GM21381 (cell line): Measurements from ENCODE around the gene ZKSCAN2.

Experiments used
- ATAC-seq: cut with Tn5 transposase; IDR thresholded peaks from one replicate; pipeline ENCODE4 v1.9.1; 2021; ENCODE audit warnings: mild to moderate bottlenecking, moderate library complexity; ENCODE audit not compliant: unreplicated experiment

The ZKSCAN2 gene

DNA sequence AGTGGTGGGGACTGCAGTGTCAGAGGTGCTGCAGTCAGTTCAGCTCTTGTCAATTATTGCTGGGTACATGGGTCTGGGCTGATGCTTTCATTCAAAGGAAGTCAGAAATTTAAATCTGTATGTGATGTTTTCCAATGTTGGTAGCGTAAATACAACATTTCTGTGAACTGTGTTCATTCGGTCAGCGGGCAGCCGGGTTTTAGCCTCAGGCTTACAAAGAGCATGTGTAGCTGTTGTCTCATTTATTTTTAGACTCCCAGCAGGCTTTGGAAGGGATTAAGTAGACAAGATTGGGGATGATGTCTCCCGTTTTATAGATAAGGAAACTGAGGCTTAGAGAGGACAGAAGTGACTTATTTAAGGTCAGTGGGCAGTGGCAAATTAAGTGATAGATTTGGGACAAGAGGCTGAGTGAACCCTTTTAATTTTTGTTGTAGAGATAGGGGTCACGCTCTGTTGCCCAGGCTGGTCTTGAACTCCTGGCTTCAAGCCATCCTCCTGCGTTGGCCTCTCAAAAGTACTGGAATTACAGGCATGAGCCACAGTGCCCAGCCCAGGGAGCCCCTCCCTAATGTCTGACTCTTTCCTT, 32.8 kb downstream of the ZKSCAN2 start:
- no peak for ATAC-seq

DNA sequence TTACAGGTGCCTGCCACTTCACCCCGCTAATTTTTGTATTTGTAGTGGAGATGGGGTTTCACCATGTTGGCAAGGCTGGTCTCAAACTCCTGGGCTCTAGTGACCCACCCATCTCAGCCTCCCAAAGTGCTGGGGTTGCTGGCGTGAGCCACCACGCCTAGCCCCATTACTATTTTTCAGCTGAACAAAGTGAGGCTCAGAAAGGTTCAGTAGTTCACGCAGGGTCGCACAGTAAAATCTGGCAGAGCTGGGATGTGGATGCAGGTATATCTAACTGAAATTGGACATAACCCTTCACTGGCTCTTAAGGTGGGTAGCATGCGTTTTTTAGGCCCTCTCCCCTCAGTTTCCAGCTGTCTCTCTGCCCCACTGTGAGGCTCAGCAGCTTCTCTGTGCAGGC, 33.7 kb downstream of the ZKSCAN2 start:
- no peak for ATAC-seq

GRCh38 chr16:25222959-25223358, 34.7 kb downstream of the ZKSCAN2 start:
- ATAC-seq: no peak

DNA sequence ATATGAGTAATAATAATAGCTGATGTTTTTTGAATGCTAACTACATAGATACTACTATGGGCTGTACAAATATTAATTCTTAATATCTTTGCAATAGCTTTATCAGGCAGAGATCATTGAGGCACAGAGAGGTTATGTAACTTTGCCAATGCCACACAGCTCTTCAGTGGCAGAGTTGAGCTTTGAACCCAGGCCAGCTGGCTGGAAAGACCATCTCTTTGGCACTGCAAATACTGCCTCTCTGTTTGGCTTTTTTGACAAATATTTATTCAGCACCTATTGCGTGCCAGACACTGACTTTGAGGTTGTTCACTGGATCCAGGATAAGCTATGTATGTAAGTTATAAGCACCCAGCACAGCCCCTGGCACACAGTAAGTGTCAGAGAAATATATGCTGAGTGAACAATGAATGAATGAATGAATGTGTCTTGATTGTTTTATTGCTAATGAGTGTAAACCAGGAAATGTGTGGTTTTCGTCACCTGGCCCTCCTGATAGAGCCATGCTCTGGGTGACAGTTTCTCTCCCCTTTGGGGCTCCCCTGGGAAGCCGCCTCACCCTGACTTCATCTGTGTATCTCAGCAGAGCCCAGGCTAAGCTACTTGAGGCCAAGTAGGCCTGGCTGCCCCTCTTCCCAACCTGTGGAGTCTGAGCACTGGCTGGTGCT, 38.4 kb downstream of the ZKSCAN2 start:
- no peak for ATAC-seq

- no peak for ATAC-seq
These were observed 39.7 kb downstream of the ZKSCAN2 start for GRCh38 chr16:25217921-25218320.

DNA sequence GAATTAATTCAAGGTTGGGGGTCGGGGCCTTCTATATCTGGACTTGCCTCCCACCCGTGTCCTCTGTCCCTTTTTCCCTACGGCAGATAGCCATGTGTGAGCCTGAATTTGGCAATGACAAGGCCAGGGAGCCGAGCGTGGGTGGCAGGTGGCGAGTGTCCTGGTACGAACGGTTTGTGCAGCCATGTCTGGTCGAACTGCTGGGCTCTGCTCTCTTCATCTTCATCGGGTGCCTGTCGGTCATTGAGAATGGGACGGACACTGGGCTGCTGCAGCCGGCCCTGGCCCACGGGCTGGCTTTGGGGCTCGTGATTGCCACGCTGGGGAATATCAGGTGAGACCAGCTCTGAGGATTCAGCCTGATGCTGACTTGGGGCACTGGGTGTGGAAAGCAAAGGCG, 40.5 kb downstream of the ZKSCAN2 start:
- ATAC-seq: no peak

GRCh38 chr16:25213709-25214397, 43.8 kb downstream of the ZKSCAN2 start:
- no peak for ATAC-seq

DNA sequence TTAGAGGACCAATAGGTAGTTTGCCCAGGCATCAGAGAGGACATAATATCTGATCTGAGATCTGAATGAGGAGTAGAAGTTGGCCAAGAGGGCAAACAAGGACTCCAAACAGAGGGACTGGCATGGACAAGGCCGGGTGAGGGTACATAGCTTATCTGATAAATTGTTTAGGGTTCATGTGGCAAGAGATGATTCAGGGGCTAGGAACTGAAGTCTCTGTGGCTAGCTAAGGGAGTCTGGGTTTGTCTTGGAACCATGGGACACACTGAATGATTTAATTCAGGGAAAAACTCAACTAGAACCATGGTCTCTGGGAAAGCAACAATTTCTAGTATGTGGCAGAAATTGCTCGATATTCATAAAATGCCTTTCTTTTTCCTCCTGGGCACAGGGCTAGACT, 45.0 kb downstream of the ZKSCAN2 start:
- no peak for ATAC-seq

DNA sequence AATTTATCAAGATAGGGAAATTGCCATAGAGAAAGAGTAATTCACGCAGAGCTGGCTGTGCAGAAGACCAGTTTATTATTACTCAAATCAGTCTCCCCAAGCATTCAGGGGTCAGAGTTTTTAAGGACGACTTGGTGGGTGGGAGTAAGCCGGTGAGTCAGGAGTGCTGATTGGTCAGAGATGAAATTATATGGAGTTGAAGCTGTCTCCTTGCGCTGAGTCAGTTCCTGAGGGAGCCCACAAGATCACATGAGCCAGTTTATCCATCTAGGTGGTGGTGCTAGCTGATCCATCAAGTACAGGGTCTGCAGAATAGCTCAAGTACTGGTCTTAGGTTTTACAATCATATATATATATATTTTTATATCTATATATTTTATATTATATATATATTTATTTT, 46.9 kb downstream of the ZKSCAN2 start:
- no peak for ATAC-seq

DNA sequence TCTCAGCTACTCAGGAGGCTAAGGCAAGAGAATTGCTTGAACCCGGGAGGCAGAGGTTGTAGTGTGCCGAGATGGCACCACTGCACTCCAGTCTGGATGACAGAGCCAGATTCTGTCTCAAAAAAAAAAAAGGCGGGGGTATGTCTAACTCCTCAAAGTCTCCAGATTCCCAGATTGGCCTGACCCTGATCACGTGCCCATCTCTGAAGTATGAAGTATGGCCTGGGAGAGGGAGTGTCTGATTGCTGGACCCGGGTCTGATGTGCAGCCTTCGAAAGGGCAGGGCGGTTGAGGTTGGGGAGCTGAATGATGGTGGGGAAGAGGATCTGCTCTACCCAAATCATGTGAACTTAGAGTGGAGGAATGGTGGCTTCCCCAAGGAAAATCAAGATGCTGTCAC, 58.2 kb downstream of the ZKSCAN2 start:
- ATAC-seq: no peak

GRCh38 chr16:25198021-25198420, 59.6 kb downstream of the ZKSCAN2 start:
- ATAC-seq: no peak

- ATAC-seq: no peak
These were observed 63.3 kb downstream of the ZKSCAN2 start for GRCh38 chr16:25194273-25194878.

GRCh38 chr16:25192096-25192495, 65.5 kb downstream of the ZKSCAN2 start:
- ATAC-seq: no peak

DNA sequence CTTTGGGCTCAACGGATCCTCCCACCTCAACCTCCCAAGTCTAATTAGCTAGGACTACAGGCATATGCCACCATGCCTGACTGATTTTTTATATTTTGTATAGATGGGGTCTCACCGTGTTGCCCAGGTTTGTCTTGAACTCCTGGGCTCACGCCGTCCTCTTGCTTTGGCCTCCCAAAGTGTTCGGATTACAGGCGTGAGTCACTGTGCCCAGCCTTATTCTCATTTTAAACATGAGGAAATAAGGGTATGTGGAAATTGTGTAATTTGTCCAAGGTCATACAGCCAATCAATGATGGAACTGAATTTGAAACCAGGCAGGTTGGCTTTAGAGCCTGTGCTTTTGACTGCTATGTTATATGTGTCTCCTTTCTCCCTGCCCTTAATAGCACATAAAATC, 68.3 kb downstream of the ZKSCAN2 start:
- ATAC-seq: no peak

DNA sequence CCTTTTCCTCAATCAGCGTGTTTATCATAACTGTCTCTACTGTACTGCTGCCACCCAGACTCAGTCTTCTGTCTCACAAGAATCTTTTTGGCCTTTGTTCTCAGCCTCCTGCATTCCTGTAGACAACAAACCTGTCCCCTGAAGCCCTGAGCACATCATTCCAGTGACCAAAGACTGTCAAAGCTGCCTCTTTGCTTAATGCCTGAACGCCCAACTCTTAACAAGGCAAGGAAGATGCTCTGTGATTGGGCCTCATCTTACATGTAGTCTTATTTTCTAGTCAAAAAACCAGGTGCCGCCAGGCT, 70.2 kb downstream of the ZKSCAN2 start:
- ATAC-seq: no peak
